Trophoblast cell (in vitro differentiated cells and primary cell): ENCODE data around the gene KCNN3.
A peak's percentile ranks its signal among the peaks of the same experiment; 100 is the strongest.

Experiments used
- DNase-seq, 2 donors: peaks; one replicate each; pipeline ENCODE4 v3.0.0-alpha.2; 2016
- H2AFZ ChIP-seq: 2 replicates; pipeline ENCODE4 v1.6.1; 2013; ENCODE audit warnings: low read length, moderate library complexity, mild to moderate bottlenecking; ENCODE audit not compliant: insufficient read depth, poor library complexity
- H2AK5ac ChIP-seq: 2 replicates; pipeline ENCODE4 v1.6.1; 2013; ENCODE audit warnings: mild to moderate bottlenecking, low read length
- H2BK120ac ChIP-seq: 2 replicates; pipeline ENCODE4 v1.6.1; 2013; ENCODE audit warnings: low read length, mild to moderate bottlenecking, moderate library complexity; ENCODE audit not compliant: insufficient read depth, poor library complexity
- H2BK12ac ChIP-seq: 2 replicates; pipeline ENCODE4 v1.6.1; 2013; ENCODE audit warnings: mild to moderate bottlenecking, low read length, moderate library complexity
- H2BK5ac ChIP-seq: 2 replicates; pipeline ENCODE4 v1.6.1; 2013; ENCODE audit warnings: low read length, low read depth, moderate library complexity, mild to moderate bottlenecking; ENCODE audit not compliant: poor library complexity
- H3K14ac ChIP-seq: 2 replicates; pipeline ENCODE4 v1.6.1; 2013; ENCODE audit warnings: mild to moderate bottlenecking, low read length
- H3K18ac ChIP-seq: 2 replicates; pipeline ENCODE4 v1.6.1; 2013; ENCODE audit warnings: mild to moderate bottlenecking, low read length
- H3K23ac ChIP-seq: 2 replicates; pipeline ENCODE4 v1.6.1; 2013; ENCODE audit warnings: low read length
- H3K27ac ChIP-seq: 2 replicates; pipeline ENCODE4 v1.5.1; 2013; ENCODE audit warnings: low read depth, mild to moderate bottlenecking, inconsistent platforms, low read length, moderate library complexity
- H3K27me3 ChIP-seq: 2 replicates; pipeline ENCODE4 v1.6.1; 2013; ENCODE audit warnings: inconsistent platforms, mild to moderate bottlenecking, low read length, moderate library complexity; ENCODE audit not compliant: insufficient read depth
- H3K36me3 ChIP-seq, 2 experiments: 1 replicate in 1 of 2; 2 replicates in 1 of 2; pipeline ENCODE4 v1.6.1; 2013; ENCODE audit warnings: low read length in 2 of 2, mild to moderate bottlenecking in 2 of 2, moderate library complexity in 1 of 2; ENCODE audit not compliant: insufficient read depth in 2 of 2, control insufficient read depth in 1 of 2
- H3K4ac ChIP-seq: 2 replicates; pipeline ENCODE4 v1.6.1; 2013; ENCODE audit warnings: low read depth, mild to moderate bottlenecking, low read length, moderate library complexity
- H3K4me1 ChIP-seq, 2 experiments: 1 replicate in 1 of 2; 2 replicates in 1 of 2; pipeline ENCODE4 v1.6.1; 2013; ENCODE audit warnings: low read length in 2 of 2, mild to moderate bottlenecking in 2 of 2, moderate library complexity in 1 of 2; ENCODE audit not compliant: insufficient read depth in 2 of 2, control insufficient read depth in 1 of 2
- H3K4me2 ChIP-seq: 2 replicates; pipeline ENCODE4 v1.6.1; 2013; ENCODE audit warnings: inconsistent platforms, mild to moderate bottlenecking, low read length, moderate library complexity
- H3K4me3 ChIP-seq: 2 replicates; pipeline ENCODE4 v1.5.1; 2013; ENCODE audit warnings: mild to moderate bottlenecking, low read depth, low read length, inconsistent platforms
- H3K79me1 ChIP-seq: one replicate; pipeline ENCODE4 v1.6.1; 2013; ENCODE audit warnings: low read length
- H3K79me2 ChIP-seq: 2 replicates; pipeline ENCODE4 v1.6.1; 2013; ENCODE audit warnings: low read length, mild to moderate bottlenecking; ENCODE audit not compliant: control insufficient read depth, insufficient read depth, poor library complexity
- H3K9ac ChIP-seq: 2 replicates; pipeline ENCODE4 v1.6.1; 2013; ENCODE audit warnings: mild to moderate bottlenecking, low read length
- H3K9me3 ChIP-seq: 2 replicates; pipeline ENCODE4 v1.6.1; 2013; ENCODE audit warnings: low read depth, mild to moderate bottlenecking, control low read depth, inconsistent platforms, low read length; ENCODE audit not compliant: insufficient read depth
- H4K12ac ChIP-seq: 2 replicates; pipeline ENCODE4 v1.6.1; 2013; ENCODE audit warnings: low read depth, mild to moderate bottlenecking, low read length, moderate library complexity
- H4K8ac ChIP-seq: 2 replicates; pipeline ENCODE4 v1.6.1; 2013; ENCODE audit warnings: low read depth, mild to moderate bottlenecking, low read length, moderate library complexity
- H4K91ac ChIP-seq: one replicate; pipeline ENCODE4 v1.6.1; 2013; ENCODE audit warnings: low read depth, mild to moderate bottlenecking, low read length, moderate library complexity
- WGBS: extraction: QIAGEN DNeasy Blood & Tissue Kit; methylation state at CpG from one replicate; pipeline ENCODE4 v1.1.7; 2013; ENCODE audit warnings: missing lambda C conversion rate; ENCODE audit not compliant: insufficient read length, insufficient coverage; ENCODE audit errors: extremely low coverage; 5-methylcytosine and 5-hydroxymethylcytosine counted together

KCNN3 gene

GRCh38 chr1:154777781-154778180 is 92.3 kb downstream of the KCNN3 start:
- Histone ChIP-seq H3K4me2 (no peak overlapping the region), H3K36me3 (no peaks in the 10 kb centered on the region), H4K91ac (no peak overlapping the region), H3K9me3 (peaks cover 3% of the 10 kb centered on the region), H2AK5ac (no peak overlapping the region), H3K27ac (no peak overlapping the region), H3K4me1 (no peaks in the 10 kb centered on the region), H4K8ac (no peak overlapping the region), H2BK5ac (no peak overlapping the region), H3K14ac (no peak overlapping the region), H3K18ac (no peak overlapping the region), H3K9ac (peak overlapping the region; percentile 39), H4K12ac (no peak overlapping the region), H3K4me3 (no peak overlapping the region), H3K4ac (no peak overlapping the region), H3K79me1 (no peaks in the 10 kb centered on the region), H3K23ac (no peak overlapping the region), H2BK120ac (no peak overlapping the region), H3K79me2 (no peaks in the 10 kb centered on the region), H2AFZ (no peak overlapping the region), H3K27me3 (no peaks in the 10 kb centered on the region), H2BK12ac (no peak overlapping the region)
- DNase-seq = no peak
- no CpG with 5 or more reads among the region's 5 CpGs for WGBS

- Histone ChIP-seq H2AK5ac (no peak overlapping the region), H2BK5ac (no peak overlapping the region), H3K4me3 (no peak overlapping the region), H3K4me2 (no peak overlapping the region), H3K79me1 (no peaks in the 10 kb centered on the region), H3K23ac (no peak overlapping the region), H4K12ac (no peak overlapping the region), H3K4me1 (no peaks in the 10 kb centered on the region), H3K18ac (no peak overlapping the region), H3K27me3 (no peaks in the 10 kb centered on the region), H3K9ac (peak overlapping the region; percentile 24), H3K14ac (no peak overlapping the region), H4K91ac (no peak overlapping the region), H3K27ac (no peak overlapping the region), H3K9me3 (peaks cover 3% of the 10 kb centered on the region), H2BK120ac (no peak overlapping the region), H3K79me2 (no peaks in the 10 kb centered on the region), H4K8ac (no peak overlapping the region), H2AFZ (no peak overlapping the region), H2BK12ac (no peak overlapping the region), H3K4ac (no peak overlapping the region), H3K36me3 (no peaks in the 10 kb centered on the region)
- no peak for DNase-seq
- WGBS = no CpG with 5 or more reads among the region's 5 CpGs
Observed at GRCh38 chr1:154777154-154777553, 92.9 kb downstream of the KCNN3 start.

GRCh38 chr1:154775621-154776605 is 94.2 kb downstream of the KCNN3 start:
- Histone ChIP-seq H4K8ac (no peak overlapping the region), H3K4ac (no peak overlapping the region), H3K36me3 (no peaks in the 10 kb centered on the region), H4K91ac (no peak overlapping the region), H3K14ac (no peak overlapping the region), H3K4me3 (no peak overlapping the region), H3K27me3 (no peaks in the 10 kb centered on the region), H3K9ac (no peak overlapping the region), H3K4me2 (no peak overlapping the region), H2AFZ (no peak overlapping the region), H2AK5ac (no peak overlapping the region), H2BK120ac (no peak overlapping the region), H3K18ac (no peak overlapping the region), H3K4me1 (no peaks in the 10 kb centered on the region), H3K23ac (no peak overlapping the region), H3K27ac (no peak overlapping the region), H3K9me3 (peaks cover 3% of the 10 kb centered on the region), H3K79me1 (no peaks in the 10 kb centered on the region), H2BK12ac (no peak overlapping the region), H4K12ac (no peak overlapping the region), H2BK5ac (no peak overlapping the region), H3K79me2 (no peaks in the 10 kb centered on the region)
- no CpG with 5 or more reads among the region's 17 CpGs for WGBS
- DNase-seq = no peak

- H3K23ac ChIP-seq = no peak overlapping the region
- no peak for DNase-seq
- H2AFZ ChIP-seq = no peak overlapping the region
- H3K9ac ChIP-seq = no peak overlapping the region
- H2BK12ac ChIP-seq = no peak overlapping the region
- no peaks in the 10 kb centered on the region for H3K4me1 ChIP-seq
- H4K91ac ChIP-seq = no peak overlapping the region
- no peaks in the 10 kb centered on the region for H3K36me3 ChIP-seq
- H3K4me2 ChIP-seq = no peak overlapping the region
- no peak overlapping the region for H3K4ac ChIP-seq
- H4K8ac ChIP-seq = no peak overlapping the region
- no peak overlapping the region for H4K12ac ChIP-seq
- no peaks in the 10 kb centered on the region for H3K79me2 ChIP-seq
- H3K27ac ChIP-seq = no peak overlapping the region
- no peak overlapping the region for H3K14ac ChIP-seq
- WGBS = no CpG with 5 or more reads among the region's 7 CpGs
- H3K18ac ChIP-seq = no peak overlapping the region
- no peak overlapping the region for H3K4me3 ChIP-seq
- no peaks in the 10 kb centered on the region for H3K79me1 ChIP-seq
- H3K27me3 ChIP-seq = no peaks in the 10 kb centered on the region
- H3K9me3 ChIP-seq = no peaks in the 10 kb centered on the region
- no peak overlapping the region for H2BK120ac ChIP-seq
- no peak overlapping the region for H2AK5ac ChIP-seq
- no peak overlapping the region for H2BK5ac ChIP-seq
Observed at GRCh38 chr1:154774175-154774855, 95.8 kb downstream of the KCNN3 start.
